Stimulated activated CD4-positive, alpha-beta T cell treated with anti-CD3 and anti-CD28 coated beads, Interleukin-15, amount 100 ng/mL, for 24 hours (primary cell): Measurements from ENCODE around the gene PGGT1B.
A peak's percentile ranks its signal among the peaks of the same experiment; 100 is the strongest.

Source experiments
- DNase-seq: peaks from one replicate; pipeline ENCODE4 v3.0.0-alpha.2; 2020

PGGT1B gene

GRCh38 chr5:115262321-115263077, at the start of gene PGGT1B:
PGGT1B (minus strand) TSS chr5:115262877; CDS start chr5:115262851, 26 bp downstream.
- DNase-seq: peak; percentile 83

GRCh38 chr5:115309751-115310370, 47.2 kb upstream of the PGGT1B start:
- no peak for DNase-seq

- no peak for DNase-seq
Observed at GRCh38 chr5:115308815-115309214, 46.1 kb upstream of the PGGT1B start.

GRCh38 chr5:115306011-115306536, 43.4 kb upstream of the PGGT1B start:
- DNase-seq: no peak

GRCh38 chr5:115304496-115304895, 41.8 kb upstream of the PGGT1B start:
- DNase-seq: no peak

- DNase-seq: no peak
Observed at GRCh38 chr5:115298811-115299210, 36.1 kb upstream of the PGGT1B start.

- no peak for DNase-seq
Observed at GRCh38 chr5:115297031-115297430, 34.4 kb upstream of the PGGT1B start.

GRCh38 chr5:115296124-115297022, 33.7 kb upstream of the PGGT1B start, which contains the start of gene CCDC112:
CCDC112 (minus strand) TSS chr5:115296654; CDS start chr5:115296543, 111 bp downstream.
- DNase-seq: peak; percentile 87

- no peak for DNase-seq
Observed at GRCh38 chr5:115295777-115296123, 33.1 kb upstream of the PGGT1B start.

GRCh38 chr5:115291397-115291796, 28.7 kb upstream of the PGGT1B start:
- no peak for DNase-seq

GRCh38 chr5:115289104-115289503, 26.4 kb upstream of the PGGT1B start:
- no peak for DNase-seq

GRCh38 chr5:115284021-115284420, 21.3 kb upstream of the PGGT1B start:
- DNase-seq: no peak

- no peak for DNase-seq
Observed at GRCh38 chr5:115282131-115282530, 19.5 kb upstream of the PGGT1B start.

- DNase-seq: no peak
Observed at GRCh38 chr5:115274584-115274983, 11.9 kb upstream of the PGGT1B start.

GRCh38 chr5:115272297-115272958, 9.8 kb upstream of the PGGT1B start:
- no peak for DNase-seq

- DNase-seq: no peak
Observed at GRCh38 chr5:115271295-115272050, 8.8 kb upstream of the PGGT1B start.

- no peak for DNase-seq
Observed at GRCh38 chr5:115267617-115268016, 4.9 kb upstream of the PGGT1B start.

- DNase-seq: no peak
Observed at GRCh38 chr5:115265220-115265619, 2.5 kb upstream of the PGGT1B start.

- no peak for DNase-seq
Observed at GRCh38 chr5:115264786-115265185, 2.1 kb upstream of the PGGT1B start.

- DNase-seq: no peak
Observed at GRCh38 chr5:115263078-115263380, 352 bp upstream of the PGGT1B start.

GRCh38 chr5:115262011-115262320, 711 bp downstream of the PGGT1B start:
- DNase-seq: peak; percentile 5

- DNase-seq: no peak
Observed at GRCh38 chr5:115260248-115260647, 2.4 kb downstream of the PGGT1B start.
